ENCODE measurements around the gene MACROH2A2.

The MACROH2A2 gene

GRCh38 chr10:70053841-70054288, 1.2 kb downstream of the MACROH2A2 start:
- H3K4me3 ChIP-seq: peak overlapping the region; percentile 51
- no peaks in the 10 kb centered on the region for H3K9me3 ChIP-seq
- peaks cover 12% of the 10 kb centered on the region for H3K4me1 ChIP-seq
- in situ Hi-C loops (cut with MboI; ENCODE audit: low sequenced_read_pairs): no loop called here
- DNase-seq (ENCODE audit: low spot score in 2 of 2): peak in 1 of 2 experiments; percentile 40
- H3K27me3 ChIP-seq (ENCODE audit: low read depth): no peaks in the 10 kb centered on the region; the same call in 1 of the 2 replicates
- H3K36me3 ChIP-seq (replicated peaks): no peaks in the 10 kb centered on the region

- in situ Hi-C loops (cut with MboI; ENCODE audit: low sequenced_read_pairs): no loop called here
- no peaks in the 10 kb centered on the region; the same call in 1 of the 2 replicates for H3K27me3 ChIP-seq (ENCODE audit: low read depth)
Measured at GRCh38 chr10:70054902-70055301, 2.3 kb downstream of the MACROH2A2 start.

DNA sequence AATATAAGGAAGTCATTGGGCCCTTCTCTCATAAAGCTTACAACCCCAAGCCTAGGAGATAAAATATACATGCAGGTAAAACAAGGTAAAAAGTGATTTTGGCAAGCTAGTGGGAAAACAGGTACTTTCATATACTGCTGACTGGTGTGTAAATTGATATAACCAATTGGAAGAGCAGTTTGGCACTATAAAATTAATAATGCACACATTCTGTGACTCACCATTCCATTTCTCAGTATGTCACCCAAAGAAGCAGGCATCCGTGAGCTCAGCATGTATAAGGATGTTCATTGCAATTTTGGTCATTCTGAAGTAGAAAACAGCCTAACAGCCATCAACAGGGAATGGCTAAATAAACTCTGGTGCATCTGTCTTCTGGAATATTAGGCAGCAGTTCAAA, 2.9 kb downstream of the MACROH2A2 start:
- Histone ChIP-seq H3K27me3 (ENCODE audit: low read depth) (no peaks in the 10 kb centered on the region; the same call in 1 of the 2 replicates), H3K9me3 (no peaks in the 10 kb centered on the region), H3K4me1 (peaks cover 12% of the 10 kb centered on the region), H3K4me3 (no peak overlapping the region), H3K36me3 (replicated peaks) (no peaks in the 10 kb centered on the region)
- no peak for DNase-seq (ENCODE audit: low spot score in 2 of 2)
- in situ Hi-C loops (cut with MboI; ENCODE audit: low sequenced_read_pairs): no loop called here

More at GRCh38 chr10:70054902-70055301, 2.3 kb downstream of the MACROH2A2 start:
- Histone ChIP-seq H3K4me1 (peaks cover 12% of the 10 kb centered on the region), H3K36me3 (replicated peaks) (no peaks in the 10 kb centered on the region), H3K9me3 (no peaks in the 10 kb centered on the region), H3K4me3 (no peak overlapping the region)
- DNase-seq (ENCODE audit: low spot score in 2 of 2): no peak

DNA sequence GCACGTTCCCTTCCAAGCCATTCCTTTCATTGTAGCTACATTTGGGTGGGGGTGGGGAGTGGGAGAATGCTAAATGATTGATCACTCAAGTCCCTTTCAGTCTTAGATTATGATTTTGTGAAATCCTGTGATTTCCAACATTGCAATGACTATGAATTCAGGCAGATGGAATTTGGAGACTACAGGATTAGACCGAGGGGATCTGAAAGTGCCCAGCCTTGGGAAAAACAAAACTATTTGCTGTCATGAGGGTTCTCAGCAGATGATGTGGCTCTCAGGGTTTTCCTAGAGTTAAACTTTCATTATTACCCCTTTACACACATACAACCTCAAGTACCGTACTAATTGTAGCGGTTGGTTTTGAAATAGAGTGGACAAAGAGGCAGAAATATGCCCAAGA, 4.7 kb downstream of the MACROH2A2 start:
- H3K4me1 ChIP-seq: peaks cover 2% of the 10 kb centered on the region; the same call in 1 of the 2 replicates
- H3K27me3 ChIP-seq (ENCODE audit: low read depth): no peaks in the 10 kb centered on the region
- DNase-seq (ENCODE audit: low spot score in 2 of 2): no peak
- H3K36me3 ChIP-seq (replicated peaks): no peaks in the 10 kb centered on the region
- in situ Hi-C loops (cut with MboI; ENCODE audit: low sequenced_read_pairs): no loop called here
- H3K9me3 ChIP-seq: no peaks in the 10 kb centered on the region
- H3K4me3 ChIP-seq: no peak overlapping the region

DNA sequence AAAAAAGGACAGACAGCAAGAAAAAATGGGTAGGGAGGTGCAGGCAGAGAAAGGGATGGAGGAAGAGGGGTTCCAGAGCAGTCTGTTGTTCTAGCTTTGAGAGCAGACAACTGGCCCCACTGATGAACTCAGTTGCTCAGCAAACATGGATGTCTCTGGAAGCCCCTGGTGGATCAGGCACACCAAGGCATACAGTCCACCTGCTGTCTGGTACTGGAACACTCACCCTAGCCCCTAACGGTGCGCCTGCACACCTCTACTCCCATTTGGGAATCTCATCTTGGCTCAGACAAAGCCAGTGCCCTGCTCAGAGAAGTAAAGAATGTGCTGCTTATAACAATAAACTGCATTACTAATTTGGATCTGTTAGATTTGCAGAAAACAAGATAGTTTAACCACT, 7.7 kb downstream of the MACROH2A2 start:
- Histone ChIP-seq H3K36me3 (replicated peaks) (no peaks in the 10 kb centered on the region), H3K9me3 (no peaks in the 10 kb centered on the region), H3K4me3 (no peak overlapping the region), H3K27me3 (ENCODE audit: low read depth) (no peaks in the 10 kb centered on the region), H3K4me1 (no peaks in the 10 kb centered on the region)
- no peak for DNase-seq (ENCODE audit: low spot score in 2 of 2)
- in situ Hi-C loops (cut with MboI; ENCODE audit: low sequenced_read_pairs): no loop called here

DNA sequence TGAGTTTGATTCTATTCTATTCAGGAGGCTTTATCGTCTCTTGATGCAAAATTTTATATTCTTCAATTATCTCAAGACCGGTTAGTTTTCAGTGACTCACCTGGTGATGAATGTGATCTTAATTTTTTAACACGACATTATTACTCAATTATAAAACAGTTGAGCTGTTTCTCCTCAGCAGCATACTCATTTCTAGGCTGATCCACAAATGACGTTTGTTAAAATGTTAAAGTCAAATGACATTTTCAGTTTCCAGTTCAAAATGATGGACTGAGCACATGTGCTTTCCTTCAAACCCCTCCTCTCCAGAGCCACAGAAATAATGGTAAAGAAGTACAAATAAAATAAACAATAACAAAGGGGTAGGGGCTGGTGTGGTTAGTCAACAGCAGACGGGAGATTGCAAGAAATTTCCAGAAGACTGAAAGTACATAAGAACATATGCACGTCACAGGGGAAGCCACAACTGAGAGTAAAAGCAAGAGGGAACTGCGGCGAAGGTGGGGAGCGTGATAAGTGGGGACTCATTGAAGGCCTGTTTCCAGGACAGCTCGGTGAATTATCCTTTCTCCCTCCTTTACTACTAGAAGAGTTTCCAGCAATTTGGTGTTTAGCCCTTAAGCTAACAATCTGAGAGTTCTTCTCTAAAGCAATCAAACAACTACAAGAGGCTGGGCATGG, 10.9 kb downstream of the MACROH2A2 start:
- Histone ChIP-seq H3K27me3 (ENCODE audit: low read depth) (no peaks in the 10 kb centered on the region), H3K9me3 (no peaks in the 10 kb centered on the region), H3K4me1 (no peaks in the 10 kb centered on the region), H3K36me3 (replicated peaks) (no peaks in the 10 kb centered on the region), H3K4me3 (no peak overlapping the region)
- in situ Hi-C loops (cut with MboI; ENCODE audit: low sequenced_read_pairs): no loop called here
- no peak for DNase-seq (ENCODE audit: low spot score in 2 of 2)

GRCh38 chr10:70064486-70064885, 11.8 kb downstream of the MACROH2A2 start:
- DNase-seq (ENCODE audit: low spot score in 2 of 2): no peak
- no peaks in the 10 kb centered on the region for H3K9me3 ChIP-seq
- H3K4me3 ChIP-seq: no peak overlapping the region
- H3K36me3 ChIP-seq (replicated peaks): no peaks in the 10 kb centered on the region
- H3K27me3 ChIP-seq (ENCODE audit: low read depth): no peaks in the 10 kb centered on the region
- H3K4me1 ChIP-seq: no peaks in the 10 kb centered on the region
- in situ Hi-C loops (cut with MboI; ENCODE audit: low sequenced_read_pairs): no loop called here

DNA sequence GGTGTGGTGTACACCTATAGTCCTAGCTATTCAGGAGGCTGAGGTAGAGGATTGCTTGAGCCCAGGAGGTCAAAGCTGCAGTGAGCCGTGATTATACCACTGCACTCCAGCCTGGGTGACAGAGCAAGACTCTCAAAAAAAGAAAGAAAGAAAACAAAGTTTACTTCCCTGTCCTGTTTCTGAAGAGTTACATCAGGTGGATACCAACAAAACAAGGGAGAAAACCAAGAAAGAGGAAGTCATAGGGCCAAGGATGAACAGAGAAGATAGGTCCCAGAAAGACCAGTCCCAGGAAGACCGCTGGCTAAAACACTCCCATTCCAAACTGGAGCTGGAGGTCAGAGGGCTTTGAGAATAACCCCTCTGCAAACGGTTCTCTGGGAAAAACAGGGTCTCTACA, 13.5 kb downstream of the MACROH2A2 start:
- H3K27me3 ChIP-seq (ENCODE audit: low read depth): no peaks in the 10 kb centered on the region
- in situ Hi-C loops (cut with MboI; ENCODE audit: low sequenced_read_pairs): no loop called here
- H3K9me3 ChIP-seq: no peaks in the 10 kb centered on the region
- no peak for DNase-seq (ENCODE audit: low spot score in 2 of 2)
- no peaks in the 10 kb centered on the region for H3K4me1 ChIP-seq
- no peaks in the 10 kb centered on the region for H3K36me3 ChIP-seq (replicated peaks)
- no peak overlapping the region for H3K4me3 ChIP-seq

- in situ Hi-C loops (cut with MboI; ENCODE audit: low sequenced_read_pairs): no loop called here
- H3K36me3 ChIP-seq (replicated peaks): no peaks in the 10 kb centered on the region
- no peaks in the 10 kb centered on the region for H3K27me3 ChIP-seq (ENCODE audit: low read depth)
- no peak overlapping the region for H3K4me3 ChIP-seq
- DNase-seq (ENCODE audit: low spot score in 2 of 2): no peak
- no peaks in the 10 kb centered on the region for H3K4me1 ChIP-seq
- H3K9me3 ChIP-seq: no peaks in the 10 kb centered on the region
Measured at GRCh38 chr10:70067586-70067985, 14.9 kb downstream of the MACROH2A2 start.

DNA sequence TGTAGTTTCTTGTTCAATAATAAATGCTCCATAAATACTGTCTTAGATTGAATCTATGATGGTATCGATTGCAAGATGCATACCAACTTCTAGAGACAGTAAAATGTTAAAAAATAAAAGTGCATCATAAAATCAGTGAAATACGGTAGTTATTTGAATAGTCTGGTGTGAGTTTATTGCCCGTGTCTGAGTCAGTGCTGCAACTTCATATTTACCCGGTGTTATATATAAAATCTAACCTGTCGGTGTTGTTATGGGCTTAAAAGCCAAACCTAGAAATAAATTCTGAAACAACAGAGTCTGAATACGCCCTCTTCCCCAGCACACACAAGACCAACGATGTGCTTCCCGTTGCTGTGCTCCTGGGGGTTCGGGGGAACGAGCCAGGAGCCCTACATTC, 16.3 kb downstream of the MACROH2A2 start:
- no peaks in the 10 kb centered on the region for H3K36me3 ChIP-seq (replicated peaks)
- DNase-seq (ENCODE audit: low spot score in 2 of 2): no peak
- no peaks in the 10 kb centered on the region for H3K27me3 ChIP-seq (ENCODE audit: low read depth)

DNA sequence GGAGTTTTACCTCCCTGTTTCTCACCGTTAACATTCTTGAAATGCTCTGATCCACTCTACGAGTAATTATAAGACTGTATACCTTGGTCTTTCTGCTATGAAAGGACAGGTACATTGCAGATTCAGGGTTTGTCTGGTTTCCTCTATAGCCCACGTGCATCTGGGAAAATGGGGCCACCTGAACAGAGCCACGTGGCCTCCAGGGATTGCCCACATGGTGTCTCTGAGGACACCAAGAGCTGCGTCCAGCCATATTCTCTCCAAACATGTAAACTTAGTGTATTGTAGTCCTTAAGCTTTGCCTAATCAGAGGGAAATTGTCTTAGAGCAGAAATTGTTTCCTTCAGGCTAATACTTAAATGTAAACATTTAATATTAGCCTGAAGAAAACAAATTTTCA, 16.7 kb downstream of the MACROH2A2 start:
- H3K36me3 ChIP-seq (replicated peaks): no peaks in the 10 kb centered on the region
- no peak for DNase-seq (ENCODE audit: low spot score in 2 of 2)
- in situ Hi-C loops (cut with MboI; ENCODE audit: low sequenced_read_pairs): no loop called here
- H3K27me3 ChIP-seq (ENCODE audit: low read depth): no peaks in the 10 kb centered on the region
- H3K4me1 ChIP-seq: no peaks in the 10 kb centered on the region
- no peak overlapping the region for H3K4me3 ChIP-seq
- no peaks in the 10 kb centered on the region for H3K9me3 ChIP-seq

More for the DNA sequence above, 16.3 kb downstream of the MACROH2A2 start:
- Histone ChIP-seq H3K4me1 (no peaks in the 10 kb centered on the region), H3K4me3 (no peak overlapping the region), H3K9me3 (no peaks in the 10 kb centered on the region)
- in situ Hi-C loops (cut with MboI; ENCODE audit: low sequenced_read_pairs): no loop called here

DNA sequence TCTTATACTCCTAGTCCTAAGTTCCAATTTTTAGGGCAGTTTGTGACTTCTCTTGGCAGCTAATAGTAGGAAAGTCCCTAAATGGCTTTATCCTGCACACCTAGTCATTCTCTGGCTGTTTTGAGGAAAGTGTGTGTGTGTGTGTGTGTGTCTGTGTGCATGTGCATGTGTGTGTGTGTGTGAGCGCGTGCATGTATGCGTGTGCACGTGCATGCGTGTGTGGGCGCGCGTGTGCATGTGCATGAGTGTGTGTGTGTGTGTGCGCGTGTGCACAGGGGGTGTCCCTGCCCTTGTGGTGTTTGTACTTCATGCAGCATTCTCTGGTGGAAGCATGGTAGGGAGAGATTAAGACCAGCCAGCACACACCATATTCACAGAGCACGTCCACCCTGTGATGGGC, 18.2 kb downstream of the MACROH2A2 start:
- Histone ChIP-seq H3K9me3 (no peaks in the 10 kb centered on the region), H3K27me3 (ENCODE audit: low read depth) (no peaks in the 10 kb centered on the region), H3K36me3 (replicated peaks) (no peaks in the 10 kb centered on the region), H3K4me1 (no peaks in the 10 kb centered on the region), H3K4me3 (no peak overlapping the region)
- in situ Hi-C loops (cut with MboI; ENCODE audit: low sequenced_read_pairs): no loop called here
- no peak for DNase-seq (ENCODE audit: low spot score in 2 of 2)

DNA sequence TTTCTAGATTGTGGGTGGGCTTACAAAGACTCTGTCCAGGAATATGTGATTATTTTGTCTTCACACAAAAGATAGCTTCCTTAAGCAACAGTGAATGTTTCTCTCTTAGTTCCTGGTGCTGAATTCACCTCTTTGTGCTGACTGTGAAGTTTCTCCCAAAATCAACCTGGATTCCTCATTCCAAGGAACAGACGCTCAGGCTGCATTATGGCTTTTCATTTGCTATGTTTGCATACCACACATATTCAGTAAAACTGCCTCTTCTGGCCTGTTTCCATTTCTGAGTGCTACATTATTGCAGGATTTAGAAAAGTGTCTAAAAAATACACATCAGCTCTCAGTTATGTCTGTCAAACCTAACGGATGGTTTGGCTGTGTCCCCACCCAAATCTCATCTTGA, 21.5 kb downstream of the MACROH2A2 start:
- Histone ChIP-seq H3K36me3 (replicated peaks) (no peaks in the 10 kb centered on the region), H3K4me1 (no peaks in the 10 kb centered on the region), H3K4me3 (no peak overlapping the region), H3K9me3 (no peaks in the 10 kb centered on the region), H3K27me3 (ENCODE audit: low read depth) (no peaks in the 10 kb centered on the region)
- no peak for DNase-seq (ENCODE audit: low spot score in 2 of 2)
- in situ Hi-C loops (cut with MboI; ENCODE audit: low sequenced_read_pairs): no loop called here

- Histone ChIP-seq H3K4me1 (no peaks in the 10 kb centered on the region), H3K27me3 (ENCODE audit: low read depth) (no peaks in the 10 kb centered on the region), H3K4me3 (no peak overlapping the region), H3K9me3 (no peaks in the 10 kb centered on the region), H3K36me3 (replicated peaks) (no peaks in the 10 kb centered on the region)
- DNase-seq (ENCODE audit: low spot score in 2 of 2): no peak
- in situ Hi-C loops (cut with MboI; ENCODE audit: low sequenced_read_pairs): no loop called here
Measured at GRCh38 chr10:70074971-70075370, 22.3 kb downstream of the MACROH2A2 start.

GRCh38 chr10:70078329-70078728, 25.7 kb downstream of the MACROH2A2 start:
- H3K4me1 ChIP-seq: no peaks in the 10 kb centered on the region
- in situ Hi-C loops (cut with MboI; ENCODE audit: low sequenced_read_pairs): no loop called here

More at GRCh38 chr10:70078329-70078728, 25.7 kb downstream of the MACROH2A2 start:
- Histone ChIP-seq H3K27me3 (ENCODE audit: low read depth) (no peaks in the 10 kb centered on the region), H3K4me3 (no peak overlapping the region), H3K9me3 (no peaks in the 10 kb centered on the region), H3K36me3 (replicated peaks) (no peaks in the 10 kb centered on the region)
- no peak for DNase-seq (ENCODE audit: low spot score in 2 of 2)

Measured in HAP-1 (cell line).